ENCODE measurements around the gene AMBP. TPM values are rescaled to one million over a fixed set of nuclear protein-coding genes. Genes with fewer than 3 reads are reported as not detected.

Gene AMBP
- total and polyA plus RNA-seq, 2 of the 13 experiments (the other 11 are each of a cell fraction or from before 2014, with no cell fraction given): 1,510 to 2,580 TPM

DNA sequence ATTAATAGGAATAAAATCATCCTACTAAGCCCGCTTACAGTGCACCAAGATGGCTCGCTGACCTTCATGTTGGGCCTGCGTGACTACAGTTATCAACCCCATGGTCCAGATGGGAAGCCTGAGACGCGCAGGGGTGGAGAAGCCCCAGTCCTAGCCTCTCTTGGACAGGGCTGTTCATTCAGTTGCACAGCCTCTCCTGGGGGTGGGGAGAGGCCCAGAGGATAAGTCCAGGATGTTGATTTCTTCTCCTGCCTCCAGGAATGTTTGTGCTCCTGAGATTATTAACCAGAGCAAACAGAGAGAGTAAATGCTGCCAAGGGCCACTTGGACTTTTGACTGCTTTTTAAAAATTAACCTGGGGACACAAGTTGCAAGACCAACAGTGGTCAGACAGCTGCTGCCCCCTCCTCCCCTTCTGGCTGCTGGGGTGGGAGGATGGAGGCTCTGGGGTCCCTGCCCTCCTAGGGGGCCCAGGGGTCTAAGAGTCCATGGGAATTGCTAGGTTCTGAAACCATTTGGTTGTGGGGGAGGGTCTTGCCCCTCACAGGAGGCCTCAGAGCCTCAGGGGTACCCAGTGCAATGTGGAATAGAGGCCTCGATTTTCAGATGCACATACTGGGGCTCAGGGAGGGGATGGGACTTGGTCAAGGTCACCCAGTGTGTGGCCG is 2.8 kb upstream of the AMBP start (continued):
- TF ChIP-seq, protein P1, sequence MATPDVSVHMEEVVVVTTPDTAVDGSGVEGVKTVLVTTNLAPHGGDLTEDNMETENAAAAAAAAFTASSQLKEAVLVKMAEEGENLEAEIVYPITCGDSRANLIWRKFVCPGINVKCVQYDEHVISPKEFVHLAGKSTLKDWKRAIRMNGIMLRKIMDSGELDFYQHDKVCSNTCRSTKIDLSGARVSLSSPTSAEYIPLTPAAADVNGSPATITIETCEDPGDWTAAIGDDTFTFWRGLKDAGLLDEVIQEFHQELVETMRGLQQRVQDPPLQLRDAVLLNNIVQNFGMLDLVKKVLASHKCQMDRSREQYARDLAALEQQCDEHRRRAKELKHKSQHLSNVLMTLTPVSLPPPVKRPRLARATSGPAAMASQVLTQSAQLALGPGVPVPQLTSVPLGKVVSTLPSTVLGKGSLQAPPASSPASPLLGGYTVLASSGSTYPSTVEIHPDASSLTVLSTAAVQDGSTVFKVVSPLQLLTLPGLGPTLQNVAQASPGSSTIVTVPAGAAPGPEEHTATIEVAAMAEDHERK (CRISPR knock-in tag; IDR thresholded peaks at IDR 0.05; ENCODE audit: low read depth): no peak
- TF ChIP-seq KDM4B (CRISPR knock-in tag; IDR thresholded peaks at IDR 0.05) (peak; percentile 82; the same call in 1 of the 2 replicates), SPEN (CRISPR knock-in tag; IDR thresholded peaks at IDR 0.05; ENCODE audit: low read depth) (peak; percentile 57), PRPF4 (IDR thresholded peaks at IDR 0.05; ENCODE audit: low read depth, low read length, poor library complexity, severe bottlenecking) (no peak), MYC (CRISPR knock-in tag; IDR thresholded peaks at IDR 0.05; ENCODE audit: borderline replicate concordance) (peak; percentile 65; the same call in 1 of the 2 replicates), KDM6A (CRISPR knock-in tag; IDR thresholded peaks at IDR 0.05; ENCODE audit: low read depth) (peak; percentile 99), ZNF468 (CRISPR knock-in tag; IDR thresholded peaks at IDR 0.05) (no peak), ATM (IDR thresholded peaks at IDR 0.05; ENCODE audit: borderline replicate concordance) (no peak), ZSCAN12 (CRISPR knock-in tag; IDR thresholded peaks at IDR 0.05) (no peak), REL (CRISPR knock-in tag; conservative IDR thresholded peaks at IDR 0.05) (no peak), ZNF232 (CRISPR knock-in tag; IDR thresholded peaks at IDR 0.05; ENCODE audit: borderline replicate concordance) (no peak)
- TF ChIP-seq, protein P2, sequence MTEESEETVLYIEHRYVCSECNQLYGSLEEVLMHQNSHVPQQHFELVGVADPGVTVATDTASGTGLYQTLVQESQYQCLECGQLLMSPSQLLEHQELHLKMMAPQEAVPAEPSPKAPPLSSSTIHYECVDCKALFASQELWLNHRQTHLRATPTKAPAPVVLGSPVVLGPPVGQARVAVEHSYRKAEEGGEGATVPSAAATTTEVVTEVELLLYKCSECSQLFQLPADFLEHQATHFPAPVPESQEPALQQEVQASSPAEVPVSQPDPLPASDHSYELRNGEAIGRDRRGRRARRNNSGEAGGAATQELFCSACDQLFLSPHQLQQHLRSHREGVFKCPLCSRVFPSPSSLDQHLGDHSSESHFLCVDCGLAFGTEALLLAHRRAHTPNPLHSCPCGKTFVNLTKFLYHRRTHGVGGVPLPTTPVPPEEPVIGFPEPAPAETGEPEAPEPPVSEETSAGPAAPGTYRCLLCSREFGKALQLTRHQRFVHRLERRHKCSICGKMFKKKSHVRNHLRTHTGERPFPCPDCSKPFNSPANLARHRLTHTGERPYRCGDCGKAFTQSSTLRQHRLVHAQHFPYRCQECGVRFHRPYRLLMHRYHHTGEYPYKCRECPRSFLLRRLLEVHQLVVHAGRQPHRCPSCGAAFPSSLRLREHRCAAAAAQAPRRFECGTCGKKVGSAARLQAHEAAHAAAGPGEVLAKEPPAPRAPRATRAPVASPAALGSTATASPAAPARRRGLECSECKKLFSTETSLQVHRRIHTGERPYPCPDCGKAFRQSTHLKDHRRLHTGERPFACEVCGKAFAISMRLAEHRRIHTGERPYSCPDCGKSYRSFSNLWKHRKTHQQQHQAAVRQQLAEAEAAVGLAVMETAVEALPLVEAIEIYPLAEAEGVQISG (CRISPR knock-in tag; IDR thresholded peaks at IDR 0.05): peak; percentile 75
- TF ChIP-seq, protein P3, sequence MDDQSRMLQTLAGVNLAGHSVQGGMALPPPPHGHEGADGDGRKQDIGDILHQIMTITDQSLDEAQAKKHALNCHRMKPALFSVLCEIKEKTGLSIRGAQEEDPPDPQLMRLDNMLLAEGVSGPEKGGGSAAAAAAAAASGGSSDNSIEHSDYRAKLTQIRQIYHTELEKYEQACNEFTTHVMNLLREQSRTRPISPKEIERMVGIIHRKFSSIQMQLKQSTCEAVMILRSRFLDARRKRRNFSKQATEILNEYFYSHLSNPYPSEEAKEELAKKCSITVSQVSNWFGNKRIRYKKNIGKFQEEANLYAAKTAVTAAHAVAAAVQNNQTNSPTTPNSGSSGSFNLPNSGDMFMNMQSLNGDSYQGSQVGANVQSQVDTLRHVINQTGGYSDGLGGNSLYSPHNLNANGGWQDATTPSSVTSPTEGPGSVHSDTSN (CRISPR knock-in tag; IDR thresholded peaks at IDR 0.05; ENCODE audit: borderline replicate concordance): no peak
- TF ChIP-seq, protein P4, sequence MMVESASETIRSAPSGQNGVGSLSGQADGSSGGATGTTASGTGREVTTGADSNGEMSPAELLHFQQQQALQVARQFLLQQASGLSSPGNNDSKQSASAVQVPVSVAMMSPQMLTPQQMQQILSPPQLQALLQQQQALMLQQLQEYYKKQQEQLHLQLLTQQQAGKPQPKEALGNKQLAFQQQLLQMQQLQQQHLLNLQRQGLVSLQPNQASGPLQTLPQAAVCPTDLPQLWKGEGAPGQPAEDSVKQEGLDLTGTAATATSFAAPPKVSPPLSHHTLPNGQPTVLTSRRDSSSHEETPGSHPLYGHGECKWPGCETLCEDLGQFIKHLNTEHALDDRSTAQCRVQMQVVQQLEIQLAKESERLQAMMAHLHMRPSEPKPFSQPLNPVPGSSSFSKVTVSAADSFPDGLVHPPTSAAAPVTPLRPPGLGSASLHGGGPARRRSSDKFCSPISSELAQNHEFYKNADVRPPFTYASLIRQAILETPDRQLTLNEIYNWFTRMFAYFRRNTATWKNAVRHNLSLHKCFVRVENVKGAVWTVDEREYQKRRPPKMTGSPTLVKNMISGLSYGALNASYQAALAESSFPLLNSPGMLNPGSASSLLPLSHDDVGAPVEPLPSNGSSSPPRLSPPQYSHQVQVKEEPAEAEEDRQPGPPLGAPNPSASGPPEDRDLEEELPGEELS (CRISPR knock-in tag; IDR thresholded peaks at IDR 0.05): peak; percentile 87
- TF ChIP-seq, protein P5, sequence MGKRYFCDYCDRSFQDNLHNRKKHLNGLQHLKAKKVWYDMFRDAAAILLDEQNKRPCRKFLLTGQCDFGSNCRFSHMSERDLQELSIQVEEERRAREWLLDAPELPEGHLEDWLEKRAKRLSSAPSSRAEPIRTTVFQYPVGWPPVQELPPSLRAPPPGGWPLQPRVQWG (CRISPR knock-in tag; IDR thresholded peaks at IDR 0.05; ENCODE audit: borderline replicate concordance, low read depth): no peak
